GM12878 (cell line): ENCODE results near the gene GMDS. TPM values are rescaled to one million over a fixed set of nuclear protein-coding genes. Genes with fewer than 3 reads are reported as not detected.

Source experiments
- ATAC-seq: fragments of 200-7000 bp; cut with Tn5 transposase; 3 replicates; pipeline ENCODE4 v1.9.1; 2020; ENCODE audit warnings: mild to moderate bottlenecking, moderate library complexity
- BruUV-seq: library from RNA; stranded (reverse); fragments of 400-500 nt; replicated peaks from 2 replicates; lab custom pipeline; 2021; lab: Mats Ljungman, UMichigan
- CTCF ChIA-PET: fragments of 300-600 bp; sonication (Branson Sonifier 250); formaldehyde crosslinking; extraction: SDS; loops from one replicate; lab custom pipeline; 2021; ENCODE audit warnings: inconsistent platforms; lab: Yijun Ruan, JAX
- POLR2A ChIA-PET: fragments of 350-600 bp; formaldehyde crosslinking; extraction: SDS; loops from one replicate; lab custom pipeline; 2021; ENCODE audit warnings: inconsistent platforms; lab: Charles Lee
- RAD21 ChIA-PET: fragments of 300-600 bp; sonication (Branson Sonifier 250); formaldehyde crosslinking; loops from one replicate; lab custom pipeline; 2023; ENCODE audit warnings: antibody characterized with exemption; ENCODE audit not compliant: unreplicated experiment; lab: Charles Lee
- SMC1A ChIA-PET: fragments of 300-600 bp; sonication (Branson Sonifier 250); formaldehyde crosslinking; loops from one replicate; lab custom pipeline; 2023; ENCODE audit not compliant: unreplicated experiment, uncharacterized antibody; lab: Charles Lee
- DNase-seq: peaks from one replicate; pipeline ENCODE4 v3.0.0-alpha.2; 2011; ENCODE audit warnings: low read depth, low spot score
- FAIRE-seq: peaks from 3 replicates; lab custom pipeline; 2011; peaks lifted over from hg19 to GRCh38; lab: Jason Lieb, UNC
- H2AFZ ChIP-seq: 2 replicates; pipeline ENCODE4 v1.6.0; 2011; ENCODE audit warnings: low read depth, low read length, control low read depth; ENCODE audit not compliant: control insufficient read depth
- H3K27ac ChIP-seq: 2 replicates; pipeline ENCODE4 v1.5.1; 2011; ENCODE audit warnings: control low read depth; ENCODE audit not compliant: control insufficient read depth, insufficient read depth
- H3K27me3 ChIP-seq, 2 experiments: replicated peaks in 1 of 2; 2 replicates each; pipeline versions ENCODE4 v1.6.0 to v1.6.1; 2011; ENCODE audit warnings: low read length in 1 of 2; ENCODE audit not compliant: control insufficient read depth in 2 of 2, insufficient read depth in 2 of 2
- H3K36me3 ChIP-seq, 2 experiments: 2 replicates each; pipeline ENCODE4 v1.5.1; 2011; ENCODE audit warnings: low read length in 1 of 2; ENCODE audit not compliant: control insufficient read depth in 2 of 2, insufficient read depth in 2 of 2
- H3K4me1 ChIP-seq: 2 replicates; pipeline ENCODE4 v1.6.1; 2011; ENCODE audit warnings: mild to moderate bottlenecking, low read length, moderate library complexity, mixed read lengths; ENCODE audit not compliant: control insufficient read depth, insufficient read depth
- H3K4me2 ChIP-seq: 2 replicates; pipeline ENCODE4 v1.6.0; 2011; ENCODE audit warnings: control low read depth; ENCODE audit not compliant: control insufficient read depth, insufficient read depth
- H3K4me3 ChIP-seq: fragments of 200-600 bp; sonication (generic); 2 replicates; pipeline ENCODE4 v1.5.1; 2016
- H3K79me2 ChIP-seq: 2 replicates; pipeline ENCODE4 v1.6.0; 2011; ENCODE audit warnings: low read length; ENCODE audit not compliant: control insufficient read depth, insufficient read depth
- H3K9ac ChIP-seq: 2 replicates; pipeline ENCODE4 v1.8.0; 2011; ENCODE audit warnings: low read length, control low read depth, mixed read lengths; ENCODE audit not compliant: control insufficient read depth, insufficient read depth
- H3K9me3 ChIP-seq: replicated peaks from 3 replicates; pipeline ENCODE4 v1.5.1; 2011; ENCODE audit warnings: mild to moderate bottlenecking, low read length; ENCODE audit not compliant: control insufficient read depth, insufficient read depth
- H4K20me1 ChIP-seq: 2 replicates; pipeline ENCODE4 v1.6.0; 2011; ENCODE audit not compliant: control insufficient read depth, insufficient read depth
- CHD4 ChIP-seq: fragments of 200-600 bp; sonication (generic); IDR thresholded peaks from 2 replicates; pipeline ENCODE4 v1.6.1; 2016; ENCODE audit warnings: mild to moderate bottlenecking
- GABPA ChIP-seq: IDR thresholded peaks from 2 replicates; pipeline ENCODE4 v1.6.1; 2014; ENCODE audit warnings: antibody characterized with exemption, low read depth, mild to moderate bottlenecking, inconsistent platforms
- MTA3 ChIP-seq: IDR thresholded peaks from 2 replicates; pipeline ENCODE4 v1.6.1; 2012; ENCODE audit warnings: low read length, inconsistent platforms, borderline replicate concordance
- NFYA ChIP-seq: IDR thresholded peaks from 2 replicates; pipeline ENCODE4 v1.6.1; 2011; ENCODE audit warnings: low read depth, mild to moderate bottlenecking, low read length, improper control_type of control experiment, borderline replicate concordance
- SMC3 ChIP-seq: IDR thresholded peaks from 2 replicates; pipeline ENCODE4 v1.6.1; 2011; ENCODE audit warnings: low read length, improper control_type of control experiment, borderline replicate concordance
- SREBF1 ChIP-seq: IDR thresholded peaks from 2 replicates; pipeline ENCODE4 v1.6.1; 2012; ENCODE audit warnings: mild to moderate bottlenecking, low read length
- SREBF2 ChIP-seq: IDR thresholded peaks from 2 replicates; pipeline ENCODE4 v1.6.1; 2012; ENCODE audit warnings: mild to moderate bottlenecking, low read length
- WGBS: methylation state at CpG from one replicate; pipeline ENCODE4 v1.1.6; 2016; ENCODE audit warnings: low lambda C conversion rate; ENCODE audit not compliant: insufficient replicate concordance, insufficient coverage; ENCODE audit errors: missing lambda C conversion rate; 5-methylcytosine and 5-hydroxymethylcytosine counted together
- in situ Hi-C: fragments of 300-500 bp; cut with MboI; formaldehyde crosslinking; loops from 9 replicates; pipeline ENCODE4 v1.14.3; 2018; ENCODE audit warnings: mixed read lengths
- intact Hi-C: fragments of 100-400 bp; cut with micrococcal nuclease; formaldehyde crosslinking; loops from one replicate; pipeline ENCODE4 v1.14.2; 2022; ENCODE audit not compliant: unreplicated experiment
- polyA plus RNA-seq, 11 experiments: library from polyadenylated mRNA; depleted of rRNA in 4 of 11; unstranded in 6 of 11; stranded (reverse) in 5 of 11; fragments of >200 nt; fragmentation: Nextera tagmentation in 4 of 11; fragmentation: Illumina TruSeq in 1 of 11; extraction: Ambion mirVana in 4 of 11; extraction: Trizol in 1 of 11; gene quantifications; 1 replicate in 1 of 11; 2 replicates in 10 of 11; pipeline versions ENCODE4 v1.2.1 to v1.2.3, GENCODE V29; 2011 to 2016; ENCODE audit warnings: inconsistent platforms in 2 of 11, missing spikeins in 2 of 11, low read depth in 1 of 11
- total RNA-seq, 4 experiments: library from RNA; depleted of rRNA in 3 of 4; stranded (reverse); fragments of >200 nt in 3 of 4; fragmentation: Illumina TruSeq in 1 of 4; extraction: Trizol in 1 of 4; gene quantifications; 2 replicates each; pipeline versions ENCODE4 v1.2.1 to v1.2.3, GENCODE V29; 2013 to 2021
- TF ChIP-seq, protein P1 (sequence below): fragments of 450-650 bp; IDR thresholded peaks from 2 replicates; pipeline ENCODE4 v1.6.1; 2018; ENCODE audit warnings: mild to moderate bottlenecking, low read depth, moderate library complexity; ENCODE audit not compliant: partially characterized antibody
- TF ChIP-seq, protein P2 (sequence below): IDR thresholded peaks from 2 replicates; pipeline ENCODE4 v1.6.1; 2012; ENCODE audit warnings: mild to moderate bottlenecking, low read depth, low read length
- TF ChIP-seq, protein P3 (sequence below): fragments of 450-650 bp; formaldehyde crosslinking; IDR thresholded peaks from 2 replicates; pipeline ENCODE4 v1.5.0; 2022; ENCODE audit warnings: mild to moderate bottlenecking, missing genetic modification characterization
- TF ChIP-seq, protein P4 (sequence below): IDR thresholded peaks from 2 replicates; pipeline ENCODE4 v1.6.1; 2012; ENCODE audit warnings: low read depth, low read length, improper control_type of control experiment

Gene GMDS
- total and polyA plus RNA-seq, 10 of the 15 experiments (the other 5 are each of a cell fraction or from before 2014, with no cell fraction given), result 0.61 to 53.8 (median 29.3) TPM

DNA sequence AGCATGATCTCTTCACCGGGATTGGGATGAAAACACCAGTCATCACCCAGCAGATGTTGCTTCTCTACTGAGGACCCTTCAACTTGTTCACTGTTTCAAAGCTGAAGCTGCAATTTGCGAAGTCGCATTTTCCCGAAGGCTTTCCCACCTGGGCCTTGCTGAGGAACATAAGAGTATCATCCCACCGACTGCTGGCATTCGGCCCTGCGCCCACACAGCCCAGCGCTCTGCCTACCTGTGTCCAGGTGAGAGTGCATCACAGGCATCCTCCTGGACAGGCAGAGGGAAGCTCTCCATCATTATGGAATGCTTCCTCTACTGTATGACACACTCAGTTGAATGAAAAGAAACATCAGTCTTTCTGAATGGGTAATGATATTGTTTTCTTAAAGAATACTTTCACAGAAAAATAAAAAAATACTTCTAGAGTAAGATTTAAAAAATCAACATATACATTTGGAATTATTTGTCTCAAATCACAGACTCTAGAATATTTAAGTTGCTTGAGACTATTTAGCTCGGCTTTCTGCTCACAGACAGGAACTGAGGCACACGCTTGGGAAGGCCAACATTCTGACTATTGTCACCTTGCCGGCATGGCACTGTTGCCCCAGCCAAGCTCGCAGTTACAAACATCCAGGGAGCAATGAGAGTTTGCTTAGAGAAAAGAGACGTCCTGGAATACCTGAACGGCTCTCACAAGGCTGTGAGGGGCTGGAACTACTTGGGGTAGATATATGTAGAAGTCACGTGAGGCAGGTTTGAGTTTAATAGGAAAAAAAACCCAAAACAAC is 587.0 kb downstream of the GMDS start:
- TF ChIP-seq SREBF1, result no peak
- no peak for TF ChIP-seq GABPA
- TF ChIP-seq SREBF2, result no peak
- TF ChIP-seq MTA3, result no peak
- no peak for TF ChIP-seq SMC3
- TF ChIP-seq, protein P1, sequence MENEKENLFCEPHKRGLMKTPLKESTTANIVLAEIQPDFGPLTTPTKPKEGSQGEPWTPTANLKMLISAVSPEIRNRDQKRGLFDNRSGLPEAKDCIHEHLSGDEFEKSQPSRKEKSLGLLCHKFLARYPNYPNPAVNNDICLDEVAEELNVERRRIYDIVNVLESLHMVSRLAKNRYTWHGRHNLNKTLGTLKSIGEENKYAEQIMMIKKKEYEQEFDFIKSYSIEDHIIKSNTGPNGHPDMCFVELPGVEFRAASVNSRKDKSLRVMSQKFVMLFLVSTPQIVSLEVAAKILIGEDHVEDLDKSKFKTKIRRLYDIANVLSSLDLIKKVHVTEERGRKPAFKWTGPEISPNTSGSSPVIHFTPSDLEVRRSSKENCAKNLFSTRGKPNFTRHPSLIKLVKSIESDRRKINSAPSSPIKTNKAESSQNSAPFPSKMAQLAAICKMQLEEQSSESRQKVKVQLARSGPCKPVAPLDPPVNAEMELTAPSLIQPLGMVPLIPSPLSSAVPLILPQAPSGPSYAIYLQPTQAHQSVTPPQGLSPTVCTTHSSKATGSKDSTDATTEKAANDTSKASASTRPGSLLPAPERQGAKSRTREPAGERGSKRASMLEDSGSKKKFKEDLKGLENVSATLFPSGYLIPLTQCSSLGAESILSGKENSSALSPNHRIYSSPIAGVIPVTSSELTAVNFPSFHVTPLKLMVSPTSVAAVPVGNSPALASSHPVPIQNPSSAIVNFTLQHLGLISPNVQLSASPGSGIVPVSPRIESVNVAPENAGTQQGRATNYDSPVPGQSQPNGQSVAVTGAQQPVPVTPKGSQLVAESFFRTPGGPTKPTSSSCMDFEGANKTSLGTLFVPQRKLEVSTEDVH, result no peak
- TF ChIP-seq, protein P2, sequence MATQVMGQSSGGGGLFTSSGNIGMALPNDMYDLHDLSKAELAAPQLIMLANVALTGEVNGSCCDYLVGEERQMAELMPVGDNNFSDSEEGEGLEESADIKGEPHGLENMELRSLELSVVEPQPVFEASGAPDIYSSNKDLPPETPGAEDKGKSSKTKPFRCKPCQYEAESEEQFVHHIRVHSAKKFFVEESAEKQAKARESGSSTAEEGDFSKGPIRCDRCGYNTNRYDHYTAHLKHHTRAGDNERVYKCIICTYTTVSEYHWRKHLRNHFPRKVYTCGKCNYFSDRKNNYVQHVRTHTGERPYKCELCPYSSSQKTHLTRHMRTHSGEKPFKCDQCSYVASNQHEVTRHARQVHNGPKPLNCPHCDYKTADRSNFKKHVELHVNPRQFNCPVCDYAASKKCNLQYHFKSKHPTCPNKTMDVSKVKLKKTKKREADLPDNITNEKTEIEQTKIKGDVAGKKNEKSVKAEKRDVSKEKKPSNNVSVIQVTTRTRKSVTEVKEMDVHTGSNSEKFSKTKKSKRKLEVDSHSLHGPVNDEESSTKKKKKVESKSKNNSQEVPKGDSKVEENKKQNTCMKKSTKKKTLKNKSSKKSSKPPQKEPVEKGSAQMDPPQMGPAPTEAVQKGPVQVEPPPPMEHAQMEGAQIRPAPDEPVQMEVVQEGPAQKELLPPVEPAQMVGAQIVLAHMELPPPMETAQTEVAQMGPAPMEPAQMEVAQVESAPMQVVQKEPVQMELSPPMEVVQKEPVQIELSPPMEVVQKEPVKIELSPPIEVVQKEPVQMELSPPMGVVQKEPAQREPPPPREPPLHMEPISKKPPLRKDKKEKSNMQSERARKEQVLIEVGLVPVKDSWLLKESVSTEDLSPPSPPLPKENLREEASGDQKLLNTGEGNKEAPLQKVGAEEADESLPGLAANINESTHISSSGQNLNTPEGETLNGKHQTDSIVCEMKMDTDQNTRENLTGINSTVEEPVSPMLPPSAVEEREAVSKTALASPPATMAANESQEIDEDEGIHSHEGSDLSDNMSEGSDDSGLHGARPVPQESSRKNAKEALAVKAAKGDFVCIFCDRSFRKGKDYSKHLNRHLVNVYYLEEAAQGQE, result no peak
- no peak for TF ChIP-seq CHD4
- TF ChIP-seq, protein P3, sequence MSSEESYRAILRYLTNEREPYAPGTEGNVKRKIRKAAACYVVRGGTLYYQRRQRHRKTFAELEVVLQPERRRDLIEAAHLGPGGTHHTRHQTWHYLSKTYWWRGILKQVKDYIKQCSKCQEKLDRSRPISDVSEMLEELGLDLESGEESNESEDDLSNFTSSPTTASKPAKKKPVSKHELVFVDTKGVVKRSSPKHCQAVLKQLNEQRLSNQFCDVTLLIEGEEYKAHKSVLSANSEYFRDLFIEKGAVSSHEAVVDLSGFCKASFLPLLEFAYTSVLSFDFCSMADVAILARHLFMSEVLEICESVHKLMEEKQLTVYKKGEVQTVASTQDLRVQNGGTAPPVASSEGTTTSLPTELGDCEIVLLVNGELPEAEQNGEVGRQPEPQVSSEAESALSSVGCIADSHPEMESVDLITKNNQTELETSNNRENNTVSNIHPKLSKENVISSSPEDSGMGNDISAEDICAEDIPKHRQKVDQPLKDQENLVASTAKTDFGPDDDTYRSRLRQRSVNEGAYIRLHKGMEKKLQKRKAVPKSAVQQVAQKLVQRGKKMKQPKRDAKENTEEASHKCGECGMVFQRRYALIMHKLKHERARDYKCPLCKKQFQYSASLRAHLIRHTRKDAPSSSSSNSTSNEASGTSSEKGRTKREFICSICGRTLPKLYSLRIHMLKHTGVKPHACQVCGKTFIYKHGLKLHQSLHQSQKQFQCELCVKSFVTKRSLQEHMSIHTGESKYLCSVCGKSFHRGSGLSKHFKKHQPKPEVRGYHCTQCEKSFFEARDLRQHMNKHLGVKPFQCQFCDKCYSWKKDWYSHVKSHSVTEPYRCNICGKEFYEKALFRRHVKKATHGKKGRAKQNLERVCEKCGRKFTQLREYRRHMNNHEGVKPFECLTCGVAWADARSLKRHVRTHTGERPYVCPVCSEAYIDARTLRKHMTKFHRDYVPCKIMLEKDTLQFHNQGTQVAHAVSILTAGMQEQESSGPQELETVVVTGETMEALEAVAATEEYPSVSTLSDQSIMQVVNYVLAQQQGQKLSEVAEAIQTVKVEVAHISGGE (CRISPR knock-in tag), result no peak
- TF ChIP-seq NFYA, result no peak
- TF ChIP-seq, protein P4, sequence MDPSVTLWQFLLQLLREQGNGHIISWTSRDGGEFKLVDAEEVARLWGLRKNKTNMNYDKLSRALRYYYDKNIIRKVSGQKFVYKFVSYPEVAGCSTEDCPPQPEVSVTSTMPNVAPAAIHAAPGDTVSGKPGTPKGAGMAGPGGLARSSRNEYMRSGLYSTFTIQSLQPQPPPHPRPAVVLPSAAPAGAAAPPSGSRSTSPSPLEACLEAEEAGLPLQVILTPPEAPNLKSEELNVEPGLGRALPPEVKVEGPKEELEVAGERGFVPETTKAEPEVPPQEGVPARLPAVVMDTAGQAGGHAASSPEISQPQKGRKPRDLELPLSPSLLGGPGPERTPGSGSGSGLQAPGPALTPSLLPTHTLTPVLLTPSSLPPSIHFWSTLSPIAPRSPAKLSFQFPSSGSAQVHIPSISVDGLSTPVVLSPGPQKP, result no peak
- RAD21 ChIA-PET, result no interaction called here
- no peak for DNase-seq
- Histone ChIP-seq H4K20me1 (no peaks in the 10 kb centered on the region), H3K27me3 (no peaks in the 10 kb centered on the region), H3K9me3 (no peaks in the 10 kb centered on the region), H3K27ac (no peak overlapping the region), H2AFZ (no peak overlapping the region), H3K4me1 (no peaks in the 10 kb centered on the region; the same call in 1 of the 2 replicates), H3K79me2 (no peaks in the 10 kb centered on the region), H3K4me2 (no peak overlapping the region), H3K4me3 (no peak overlapping the region), H3K9ac (no peak overlapping the region), H3K36me3 (no peaks in the 10 kb centered on the region)
- WGBS, result 92% methylated on average over 15 of the region's 15 CpGs
- no peak for FAIRE-seq
- no TSS peak for BruUV-seq
- no peak for ATAC-seq
- in situ Hi-C loops (no loop called here), intact Hi-C loops (no loop called here)
- SMC1A ChIA-PET, result no interaction called here
- CTCF ChIA-PET, result no interaction called here
- POLR2A ChIA-PET, result no interaction called here
